ENCODE measurements around the gene PHF21B.

PHF21B gene

GRCh38 chr22:44933666-44934453 is 75.9 kb downstream of the PHF21B start:
- H3K27ac ChIP-seq = no peak overlapping the region
- TF ChIP-seq CTCF (conservative IDR thresholded peaks at IDR 0.05) (no peak), ZFX (IDR thresholded peaks at IDR 0.05) (no peak)

GRCh38 chr22:44932493-44932892 is 77.3 kb downstream of the PHF21B start:
- no peak for TF ChIP-seq ZFX (IDR thresholded peaks at IDR 0.05)
- H3K27ac ChIP-seq = no peak overlapping the region

- TF ChIP-seq ZFX (IDR thresholded peaks at IDR 0.05) (no peak), CTCF (conservative IDR thresholded peaks at IDR 0.05) (no peak)
- no peak overlapping the region for H3K27ac ChIP-seq
Measured at GRCh38 chr22:44931766-44932165, 78.0 kb downstream of the PHF21B start.

GRCh38 chr22:44931077-44931540 is 78.7 kb downstream of the PHF21B start:
- TF ChIP-seq CTCF (conservative IDR thresholded peaks at IDR 0.05) (no peak), ZFX (IDR thresholded peaks at IDR 0.05) (no peak)
- H3K27ac ChIP-seq = no peak overlapping the region

GRCh38 chr22:44930711-44931035 is 79.1 kb downstream of the PHF21B start:
- TF ChIP-seq ZFX (IDR thresholded peaks at IDR 0.05) = no peak
- no peak for TF ChIP-seq CTCF (conservative IDR thresholded peaks at IDR 0.05)
- no peak overlapping the region for H3K27ac ChIP-seq

GRCh38 chr22:44930016-44930710 is 79.6 kb downstream of the PHF21B start:
- no peak overlapping the region for H3K27ac ChIP-seq
- no peak for TF ChIP-seq CTCF (conservative IDR thresholded peaks at IDR 0.05)
- TF ChIP-seq ZFX (IDR thresholded peaks at IDR 0.05) = no peak

GRCh38 chr22:44929359-44930015 is 80.3 kb downstream of the PHF21B start:
- no peak overlapping the region for H3K27ac ChIP-seq
- TF ChIP-seq ZFX (IDR thresholded peaks at IDR 0.05) (no peak), CTCF (conservative IDR thresholded peaks at IDR 0.05) (no peak)
